ENCODE results near the gene RORB. TPM values are rescaled to one million over a fixed set of nuclear protein-coding genes. Genes with fewer than 3 reads are reported as not detected.

Gene RORB
- total RNA-seq, 1 experiment from 2014 or later: 8.7 TPM

GRCh38 chr9:74555565-74555964 is 58.4 kb downstream of the RORB start (continued):
- TF ChIP-seq ZNF532 (CRISPR knock-in tag; IDR thresholded peaks at IDR 0.05; ENCODE audit: borderline replicate concordance): no peak
- no peak for TF ChIP-seq ZNF671 (CRISPR knock-in tag; IDR thresholded peaks at IDR 0.05)
- no peak for TF ChIP-seq CDX4 (CRISPR knock-in tag; IDR thresholded peaks at IDR 0.05; ENCODE audit: borderline replicate concordance)
- TF ChIP-seq ERG (CRISPR knock-in tag; IDR thresholded peaks at IDR 0.05): no peak
- no peak for TF ChIP-seq HMGXB4 (CRISPR knock-in tag; IDR thresholded peaks at IDR 0.05)
- TF ChIP-seq SMAD3 (CRISPR knock-in tag; IDR thresholded peaks at IDR 0.05; ENCODE audit: borderline replicate concordance): no peak

- Mint-ChIP-seq H3K4me3 (no peak overlapping the region), H3K9me3 (no peaks in the 10 kb centered on the region), H3K27ac (no peak overlapping the region), H3K27me3 (ENCODE audit: low read depth) (no peaks in the 10 kb centered on the region), H3K4me1 (peaks cover 21% of the 10 kb centered on the region), H3K36me3 (no peaks in the 10 kb centered on the region)
- ATAC-seq: no peak
- DNase-seq (ENCODE audit: low spot score): no peak
- ChIA-PET CTCF (interaction anchor here (1.0 kb wide), 1 partner anchor 16 kb away, joined by 4 read pairs; no protein-coding TSS in a partner anchor), POLR2A (interaction anchor here (0.5 kb wide), 1 partner anchor 189 kb away, joined by 4 read pairs; no protein-coding TSS in a partner anchor)
- no peak for TF ChIP-seq ZNF416 (CRISPR knock-in tag; IDR thresholded peaks at IDR 0.05)
- TF ChIP-seq MXD4 (CRISPR knock-in tag; IDR thresholded peaks at IDR 0.05; ENCODE audit: borderline replicate concordance): no peak
- TF ChIP-seq TEAD4 (CRISPR knock-in tag; IDR thresholded peaks at IDR 0.05): no peak
- no peak for TF ChIP-seq CREM (CRISPR knock-in tag; IDR thresholded peaks at IDR 0.05)
- no peak for TF ChIP-seq MAX (CRISPR knock-in tag; IDR thresholded peaks at IDR 0.05)
- TF ChIP-seq GRHL2 (CRISPR knock-in tag; IDR thresholded peaks at IDR 0.05; ENCODE audit: insufficient replicate concordance, severe bottlenecking): no peak
- no peak for TF ChIP-seq SMAD4 (CRISPR knock-in tag; IDR thresholded peaks at IDR 0.05)
- TF ChIP-seq OVOL2 (CRISPR knock-in tag; IDR thresholded peaks at IDR 0.05; ENCODE audit: borderline replicate concordance): no peak
- TF ChIP-seq ZNF423 (CRISPR knock-in tag; IDR thresholded peaks at IDR 0.05): no peak
- TF ChIP-seq ATF3 (CRISPR knock-in tag; conservative IDR thresholded peaks at IDR 0.05): no peak
- TF ChIP-seq CDX4 (CRISPR knock-in tag; IDR thresholded peaks at IDR 0.05; ENCODE audit: borderline replicate concordance): no peak
- TF ChIP-seq IRF2 (CRISPR knock-in tag; IDR thresholded peaks at IDR 0.05; ENCODE audit: borderline replicate concordance, low read depth): no peak
These were observed 59.5 kb downstream of the RORB start for GRCh38 chr9:74556685-74557084.
